Measurements from ENCODE around the gene PALD1.

The PALD1 gene

DNA sequence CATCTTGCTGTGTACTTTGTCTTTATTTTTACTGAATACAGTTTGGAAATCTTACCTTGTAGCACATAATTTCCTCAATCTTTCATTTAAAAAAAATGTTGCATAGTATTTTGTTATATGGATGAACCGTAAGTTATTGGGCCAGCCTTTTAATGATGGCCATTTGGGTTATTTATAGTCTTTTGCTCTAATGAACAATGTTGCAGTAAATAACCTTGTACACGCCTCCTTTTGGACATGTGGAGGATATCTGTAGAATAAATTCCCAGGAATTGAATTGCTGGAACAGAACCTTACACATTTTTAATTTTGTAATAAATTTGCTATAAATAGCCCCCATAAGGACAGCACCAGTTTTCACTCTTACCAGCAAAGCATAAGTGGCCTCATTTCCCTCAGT, 136.6 kb downstream of the PALD1 start:
- TF ChIP-seq, protein P1, sequence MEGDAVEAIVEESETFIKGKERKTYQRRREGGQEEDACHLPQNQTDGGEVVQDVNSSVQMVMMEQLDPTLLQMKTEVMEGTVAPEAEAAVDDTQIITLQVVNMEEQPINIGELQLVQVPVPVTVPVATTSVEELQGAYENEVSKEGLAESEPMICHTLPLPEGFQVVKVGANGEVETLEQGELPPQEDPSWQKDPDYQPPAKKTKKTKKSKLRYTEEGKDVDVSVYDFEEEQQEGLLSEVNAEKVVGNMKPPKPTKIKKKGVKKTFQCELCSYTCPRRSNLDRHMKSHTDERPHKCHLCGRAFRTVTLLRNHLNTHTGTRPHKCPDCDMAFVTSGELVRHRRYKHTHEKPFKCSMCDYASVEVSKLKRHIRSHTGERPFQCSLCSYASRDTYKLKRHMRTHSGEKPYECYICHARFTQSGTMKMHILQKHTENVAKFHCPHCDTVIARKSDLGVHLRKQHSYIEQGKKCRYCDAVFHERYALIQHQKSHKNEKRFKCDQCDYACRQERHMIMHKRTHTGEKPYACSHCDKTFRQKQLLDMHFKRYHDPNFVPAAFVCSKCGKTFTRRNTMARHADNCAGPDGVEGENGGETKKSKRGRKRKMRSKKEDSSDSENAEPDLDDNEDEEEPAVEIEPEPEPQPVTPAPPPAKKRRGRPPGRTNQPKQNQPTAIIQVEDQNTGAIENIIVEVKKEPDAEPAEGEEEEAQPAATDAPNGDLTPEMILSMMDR (conservative IDR thresholded peaks at IDR 0.05; ENCODE audit: low read depth, low read length), result no peak
- DNase-seq (ENCODE audit: low read depth), result no peak
- no peak overlapping the region for H3K4me3 ChIP-seq (ENCODE audit: low read length)

DNA sequence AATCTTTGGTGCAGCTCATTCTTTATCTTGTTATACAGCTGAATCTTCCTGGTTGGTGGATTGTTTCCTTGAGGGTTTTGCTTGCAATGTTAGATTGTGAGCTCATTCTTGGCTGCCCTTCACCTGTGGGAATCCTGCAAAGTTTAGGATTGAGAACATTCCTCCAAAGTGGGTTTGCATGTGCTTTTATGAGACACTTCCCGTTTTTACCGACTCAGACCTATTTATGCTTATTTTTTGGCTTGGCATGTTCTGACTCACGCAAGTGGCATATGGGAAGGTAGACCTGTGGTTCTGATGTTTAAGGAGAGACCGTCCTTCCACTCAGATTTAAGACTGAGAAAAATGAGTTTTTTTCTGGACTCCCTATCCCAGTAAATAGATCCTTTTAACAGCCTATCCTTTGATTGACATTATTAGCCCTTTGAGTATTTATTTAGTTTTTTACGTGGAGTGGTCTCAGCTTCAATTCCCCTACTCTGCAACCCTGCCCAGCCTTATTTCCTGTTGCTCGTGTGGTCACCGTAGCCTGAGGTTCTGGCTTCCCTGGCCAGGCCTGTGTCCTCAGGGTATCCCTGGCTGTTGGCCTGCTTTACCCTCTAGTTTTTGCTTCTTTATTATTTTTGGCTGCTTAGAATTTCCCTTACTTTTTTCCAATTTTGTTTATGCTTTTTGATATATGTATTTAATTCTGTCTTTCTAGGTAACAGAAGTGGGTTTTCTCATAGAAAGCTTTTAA, 137.4 kb downstream of the PALD1 start:
- no peak for DNase-seq (ENCODE audit: low read depth)
- no peak overlapping the region for H3K4me3 ChIP-seq (ENCODE audit: low read length)
- TF ChIP-seq, protein P1 (conservative IDR thresholded peaks at IDR 0.05; ENCODE audit: low read depth, low read length), result no peak

- no peak overlapping the region for H3K4me3 ChIP-seq (ENCODE audit: low read length)
- TF ChIP-seq, protein P1 (conservative IDR thresholded peaks at IDR 0.05; ENCODE audit: low read depth, low read length), result no peak
- DNase-seq (ENCODE audit: low read depth), result no peak
Observed at GRCh38 chr10:70616761-70617160, 138.2 kb downstream of the PALD1 start.

All from retinal pigment epithelial cell (primary cell).